ENCODE measurements around the gene PTGER3. TPM values are rescaled to one million over a fixed set of nuclear protein-coding genes. Genes with fewer than 3 reads are reported as not detected.
A peak's percentile ranks its signal among the peaks of the same experiment; 100 is the strongest.

The PTGER3 gene
- total RNA-seq, 4 donors from 2014 or later: 51.1 to 217 (median 119) TPM

DNA sequence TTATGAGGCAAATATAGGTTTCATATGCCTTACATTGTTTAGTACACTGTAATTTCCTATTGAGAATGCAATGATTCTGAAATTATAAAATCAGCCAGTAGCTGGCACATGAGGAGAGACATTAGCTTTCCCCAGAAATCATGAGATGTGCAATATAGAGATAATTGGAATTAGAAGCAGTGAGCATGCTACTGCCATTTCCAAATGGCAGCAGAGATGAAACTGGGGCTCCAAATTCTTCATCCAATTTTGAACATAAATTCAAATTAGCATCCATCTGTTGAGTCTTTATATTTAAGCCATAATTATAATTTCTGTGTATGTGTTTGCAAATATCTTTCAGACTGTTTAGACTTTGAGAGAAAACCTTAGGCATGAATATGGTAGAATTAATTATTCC, 28.8 kb downstream of the PTGER3 start:
- peak overlapping the region; percentile 8 to 54 for H3K27ac ChIP-seq
- DNase-seq: no peak
- no peaks in the 10 kb centered on the region for H3K36me3 ChIP-seq
- intact Hi-C loops (cut with DNase I; ENCODE audit: low total_unique reads): no loop called here
- no peaks in the 10 kb centered on the region for H3K27me3 ChIP-seq
- H3K4me3 ChIP-seq: no peak overlapping the region
- H3K9me3 ChIP-seq: no peaks in the 10 kb centered on the region
- no peak for TF ChIP-seq POLR2A (IDR thresholded peaks at IDR 0.05)
- TF ChIP-seq, protein P1, sequence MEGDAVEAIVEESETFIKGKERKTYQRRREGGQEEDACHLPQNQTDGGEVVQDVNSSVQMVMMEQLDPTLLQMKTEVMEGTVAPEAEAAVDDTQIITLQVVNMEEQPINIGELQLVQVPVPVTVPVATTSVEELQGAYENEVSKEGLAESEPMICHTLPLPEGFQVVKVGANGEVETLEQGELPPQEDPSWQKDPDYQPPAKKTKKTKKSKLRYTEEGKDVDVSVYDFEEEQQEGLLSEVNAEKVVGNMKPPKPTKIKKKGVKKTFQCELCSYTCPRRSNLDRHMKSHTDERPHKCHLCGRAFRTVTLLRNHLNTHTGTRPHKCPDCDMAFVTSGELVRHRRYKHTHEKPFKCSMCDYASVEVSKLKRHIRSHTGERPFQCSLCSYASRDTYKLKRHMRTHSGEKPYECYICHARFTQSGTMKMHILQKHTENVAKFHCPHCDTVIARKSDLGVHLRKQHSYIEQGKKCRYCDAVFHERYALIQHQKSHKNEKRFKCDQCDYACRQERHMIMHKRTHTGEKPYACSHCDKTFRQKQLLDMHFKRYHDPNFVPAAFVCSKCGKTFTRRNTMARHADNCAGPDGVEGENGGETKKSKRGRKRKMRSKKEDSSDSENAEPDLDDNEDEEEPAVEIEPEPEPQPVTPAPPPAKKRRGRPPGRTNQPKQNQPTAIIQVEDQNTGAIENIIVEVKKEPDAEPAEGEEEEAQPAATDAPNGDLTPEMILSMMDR (IDR thresholded peaks at IDR 0.05): no peak
- peaks cover 0 to 5% of the 10 kb centered on the region in 2 donors for H3K4me1 ChIP-seq

- DNase-seq: no peak
- Histone ChIP-seq H3K27me3 (no peaks in the 10 kb centered on the region), H3K4me1 (peaks cover 0 to 5% of the 10 kb centered on the region in 2 donors), H3K36me3 (no peaks in the 10 kb centered on the region), H3K4me3 (no peak overlapping the region), H3K27ac (peak overlapping the region in 1 of 2 donors; percentile 13), H3K9me3 (no peaks in the 10 kb centered on the region)
- intact Hi-C loops (cut with DNase I; ENCODE audit: low total_unique reads): no loop called here
- TF ChIP-seq, protein P1 (IDR thresholded peaks at IDR 0.05): no peak
- no peak for TF ChIP-seq POLR2A (IDR thresholded peaks at IDR 0.05)
Measured at GRCh38 chr1:71015745-71016144, 31.9 kb downstream of the PTGER3 start.

DNA sequence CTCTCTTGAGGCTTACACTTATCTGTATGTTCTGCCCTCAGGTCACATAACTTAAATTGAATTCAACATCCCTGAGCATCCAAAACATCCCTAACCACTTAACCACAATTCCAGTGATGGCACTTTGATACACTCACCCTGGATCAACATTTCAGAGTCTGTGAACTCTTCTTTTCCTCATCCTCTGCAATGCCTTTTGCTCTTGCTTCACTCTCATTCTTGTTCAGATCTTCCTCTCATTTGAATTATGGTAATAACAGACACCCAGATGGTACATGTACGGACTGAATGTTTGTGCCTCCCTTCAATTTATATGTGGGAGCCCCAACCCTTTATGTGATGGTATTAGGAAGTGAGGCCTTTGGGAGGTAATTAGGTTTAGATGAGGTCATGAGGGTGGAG, 33.4 kb downstream of the PTGER3 start:
- intact Hi-C loops (cut with DNase I; ENCODE audit: low total_unique reads): no loop called here
- Histone ChIP-seq H3K27me3 (no peaks in the 10 kb centered on the region), H3K9me3 (no peaks in the 10 kb centered on the region), H3K27ac (peak overlapping the region; percentile 20 to 40), H3K4me1 (peaks cover 0 to 3% of the 10 kb centered on the region in 2 donors), H3K36me3 (no peaks in the 10 kb centered on the region), H3K4me3 (no peak overlapping the region)
- DNase-seq: no peak
- TF ChIP-seq, protein P1 (IDR thresholded peaks at IDR 0.05): no peak
- no peak for TF ChIP-seq POLR2A (IDR thresholded peaks at IDR 0.05)

GRCh38 chr1:71002709-71003475, 44.7 kb downstream of the PTGER3 start:
- no peak overlapping the region for H3K4me3 ChIP-seq
- H3K36me3 ChIP-seq: no peaks in the 10 kb centered on the region
- intact Hi-C loops (cut with DNase I; ENCODE audit: low total_unique reads): no loop called here
- no peaks in the 10 kb centered on the region for H3K27me3 ChIP-seq
- no peak for TF ChIP-seq POLR2A (IDR thresholded peaks at IDR 0.05)
- TF ChIP-seq, protein P1 (IDR thresholded peaks at IDR 0.05): no peak
- H3K4me1 ChIP-seq: peaks cover 0 to 5% of the 10 kb centered on the region in 2 donors
- H3K27ac ChIP-seq: no peak overlapping the region
- DNase-seq: no peak
- H3K9me3 ChIP-seq: no peaks in the 10 kb centered on the region

GRCh38 chr1:71001624-71002023, 46.0 kb downstream of the PTGER3 start:
- Histone ChIP-seq H3K27ac (peak overlapping the region; percentile 49 to 71), H3K9me3 (no peaks in the 10 kb centered on the region), H3K36me3 (no peaks in the 10 kb centered on the region), H3K27me3 (no peaks in the 10 kb centered on the region), H3K4me1 (no peaks in the 10 kb centered on the region), H3K4me3 (no peak overlapping the region)
- peak in 1 of 2 donors; percentile 39 for DNase-seq
- intact Hi-C loops (cut with DNase I; ENCODE audit: low total_unique reads): no loop called here
- no peak for TF ChIP-seq POLR2A (IDR thresholded peaks at IDR 0.05)
- TF ChIP-seq, protein P1 (IDR thresholded peaks at IDR 0.05): no peak
